Lower leg skin (tissue), 3 donors: Measurements from ENCODE around the gene KLB.

Source experiments
- CTCF ChIP-seq, 3 donors: fragments of 450-650 bp; IDR thresholded peaks; one replicate each; pipeline ENCODE4 v1.5.1; 2016; ENCODE audit warnings: antibody characterized with exemption in 3 of 3, mild to moderate bottlenecking in 3 of 3, moderate library complexity in 2 of 3
- POLR2A ChIP-seq, 2 donors: fragments of 450-650 bp; IDR thresholded peaks; one replicate each; pipeline ENCODE4 v1.6.1; 2016 to 2017; ENCODE audit warnings: antibody characterized with exemption in 2 of 2, mild to moderate bottlenecking in 1 of 2, moderate library complexity in 1 of 2

GRCh38 chr4:39429476-39430334, 23.0 kb downstream of the KLB start:
- TF ChIP-seq CTCF (IDR thresholded peaks at IDR 0.05) (no peak), POLR2A (IDR thresholded peaks at IDR 0.05) (no peak)
